K562 (cell line): ENCODE measurements around the gene PRRT1. TPM values are rescaled to one million over a fixed set of nuclear protein-coding genes. Genes with fewer than 3 reads are reported as not detected.
A peak's percentile ranks its signal among the peaks of the same experiment; 100 is the strongest.

Experiments
- AFF4 ChIP-seq: sonication (generic); formaldehyde crosslinking; IDR thresholded peaks from 2 replicates; pipeline ENCODE4 v1.8.0; 2023; ENCODE audit warnings: mild to moderate bottlenecking, missing genetic modification reagents
- CC2D1A ChIP-seq: fragments of 450-650 bp; IDR thresholded peaks from 2 replicates; pipeline ENCODE4 v1.6.1; 2017; ENCODE audit warnings: mild to moderate bottlenecking
- E2F8 ChIP-seq: fragments of 450-650 bp; IDR thresholded peaks from 2 replicates; pipeline ENCODE4 v1.7.1; 2018; ENCODE audit warnings: mild to moderate bottlenecking, low read depth; ENCODE audit not compliant: partially characterized antibody
- JUND ChIP-seq, 2 experiments: IDR thresholded peaks; 2 replicates in 1 of 2; 3 replicates in 1 of 2; pipeline ENCODE4 v1.6.1; 2011; ENCODE audit warnings: borderline replicate concordance in 2 of 2, low read depth in 2 of 2, low read length in 2 of 2, improper control_type of control experiment in 1 of 2, missing biosample characterization in 1 of 2, missing genetic modification characterization in 1 of 2, missing genetic modification reagents in 1 of 2
- MTA2 ChIP-seq: fragments of 450-650 bp; IDR thresholded peaks from 2 replicates; pipeline ENCODE4 v1.6.1; 2016; ENCODE audit warnings: low read depth
- NKRF ChIP-seq: fragments of 450-650 bp; IDR thresholded peaks from 2 replicates; pipeline ENCODE4 v1.6.1; 2016; ENCODE audit warnings: borderline replicate concordance
- SAP30 ChIP-seq: fragments of 200-600 bp; sonication (generic); IDR thresholded peaks from 2 replicates; pipeline ENCODE4 v1.6.1; 2012; ENCODE audit warnings: borderline replicate concordance, low read depth, mild to moderate bottlenecking, moderate library complexity, low read length, control low read depth, inconsistent platforms; ENCODE audit not compliant: insufficient read depth, poor library complexity, severe bottlenecking
- SMARCE1 ChIP-seq: fragments of 450-650 bp; IDR thresholded peaks from 2 replicates; pipeline ENCODE4 v1.7.1; 2016; ENCODE audit warnings: mild to moderate bottlenecking
- SP2 ChIP-seq: IDR thresholded peaks from 2 replicates; pipeline ENCODE4 v1.6.1; 2011; ENCODE audit warnings: mild to moderate bottlenecking, low read depth, low read length, moderate library complexity; ENCODE audit not compliant: poor library complexity, severe bottlenecking; ENCODE audit errors: extremely low read depth
- SPI1 ChIP-seq: IDR thresholded peaks from 2 replicates; pipeline ENCODE4 v1.6.1; 2011; ENCODE audit warnings: low read depth, low read length, control low read depth, borderline replicate concordance
- TAF9B ChIP-seq: fragments of 450-650 bp; IDR thresholded peaks from 2 replicates; pipeline ENCODE4 v1.6.1; 2018; ENCODE audit warnings: mild to moderate bottlenecking; ENCODE audit not compliant: partially characterized antibody
- ZNF316 ChIP-seq: fragments of 450-650 bp; IDR thresholded peaks from 2 replicates; pipeline ENCODE4 v1.6.1; 2016
- ZNF740 ChIP-seq, 3 experiments: fragments of 200-800 bp in 1 of 3; sonication (Bioruptor generic) in 1 of 3; sonication (generic) in 1 of 3; formaldehyde crosslinking in 1 of 3; IDR thresholded peaks; 2 replicates each; pipeline versions ENCODE4 v1.6.1 to v1.8.0; 2016 to 2022; ENCODE audit warnings: mild to moderate bottlenecking in 2 of 3, missing compliant biosample characterization in 2 of 3, missing genetic modification characterization in 2 of 3, missing genetic modification reagents in 1 of 3
- polyA plus RNA-seq, 8 experiments: library from polyadenylated mRNA; depleted of rRNA in 4 of 8; stranded (reverse) in 5 of 8; unstranded in 3 of 8; fragments of >200 nt; fragmentation: Nextera tagmentation in 2 of 8; fragmentation: Illumina TruSeq in 1 of 8; extraction: Ambion mirVana in 2 of 8; extraction: Trizol in 1 of 8; gene quantifications; 2 replicates each; pipeline versions ENCODE4 v1.2.1 to v1.2.3, GENCODE V29; 2011 to 2014; ENCODE audit warnings: inconsistent platforms in 1 of 8, missing spikeins in 1 of 8
- total RNA-seq, 7 experiments: library from RNA; depleted of rRNA in 6 of 7; stranded (reverse); fragments of >200 nt in 6 of 7; fragmentation: Illumina TruSeq in 2 of 7; extraction: Trizol in 2 of 7; gene quantifications; 2 replicates each; pipeline versions ENCODE4 v1.2.1 to v1.2.3, GENCODE V29; 2011 to 2021; ENCODE audit warnings: low replicate concordance in 1 of 7

Gene PRRT1
- total and polyA plus RNA-seq, 9 of the 15 experiments (the other 6 are each of a cell fraction or from before 2014, with no cell fraction given), result 0.14 to 3.5 (median 0.41) TPM

- 0 out of 2 replicates have a peak, but pooled peaks have one; percentile 22 for TF ChIP-seq JUND (IDR thresholded peaks at IDR 0.05; ENCODE audit: borderline replicate concordance, low read depth, low read length)
- TF ChIP-seq JUND (tag; IDR thresholded peaks at IDR 0.05; ENCODE audit: borderline replicate concordance, low read depth, low read length), result peak; percentile 23; the same call in 1 of the 3 replicates
- TF ChIP-seq SP2, result peak; percentile 86
- TF ChIP-seq SMARCE1, result peak; percentile 55; the same call in 1 of the 2 replicates
- TF ChIP-seq NKRF, result peak; percentile 72; the same call in 1 of the 2 replicates
- 0 out of 2 replicates have a peak, but pooled peaks have one; percentile 35 for TF ChIP-seq AFF4 (CRISPR knock-in tag)
- TF ChIP-seq E2F8, result peak; percentile 46
- peak; percentile 63 for TF ChIP-seq SAP30
- peak; percentile 45; the same call in 1 of the 2 replicates for TF ChIP-seq CC2D1A
- peak; percentile 41; the same call in 1 of the 2 replicates for TF ChIP-seq SPI1
- no peak for TF ChIP-seq ZNF740 (CRISPR knock-in tag; IDR thresholded peaks at IDR 0.05)
- 0 out of 4 replicates have a peak, but pooled peaks of 1 of the 2 experiments have one; percentile 33 for TF ChIP-seq ZNF740 (tag; IDR thresholded peaks at IDR 0.05)
- TF ChIP-seq MTA2, result 0 out of 2 replicates have a peak, but pooled peaks have one; percentile 9
- TF ChIP-seq ZNF316, result peak; percentile 20; the same call in 1 of the 2 replicates
- peak; percentile 7 for TF ChIP-seq TAF9B
Measured at GRCh38 chr6:32175711-32176475, 24.2 kb upstream of the PRRT1 start, which contains the start of gene AGPAT1 (continued).
